ENCODE measurements around the gene FBXO9. TPM values are rescaled to one million over a fixed set of nuclear protein-coding genes. Genes with fewer than 3 reads are reported as not detected.
"Not testable (repeated sequence)": the region's sequence is repeated elsewhere in the genome, so short reads cannot be mapped to it uniquely, and the experiment has no call there.

Gene FBXO9
- total RNA-seq, 2 donors from 2014 or later, result 33.3 to 55.5 TPM

GRCh38 chr6:53042112-53042511 is 23.1 kb upstream of the FBXO9 start:
- DNase-seq (ENCODE audit: low spot score in 2 of 2) (no peak), ATAC-seq (no peak)
- Mint-ChIP-seq H3K9me3 (peaks cover 0 to 5% of the 10 kb centered on the region in 2 donors), H3K27ac (no peak overlapping the region), H3K36me3 (peaks cover 14 to 19% of the 10 kb centered on the region in 2 donors)

- ATAC-seq, result no peak
These were observed 21.6 kb upstream of the FBXO9 start for GRCh38 chr6:53043581-53043980.

GRCh38 chr6:53044071-53044470 is 21.1 kb upstream of the FBXO9 start:
- H3K27ac Mint-ChIP-seq, result no peak overlapping the region
- peaks cover 0 to 5% of the 10 kb centered on the region in 2 donors for H3K9me3 Mint-ChIP-seq

More at GRCh38 chr6:53043581-53043980, 21.6 kb upstream of the FBXO9 start:
- Mint-ChIP-seq H3K36me3 (peaks cover 14 to 19% of the 10 kb centered on the region in 2 donors), H3K27ac (no peak overlapping the region), H3K9me3 (peaks cover 0 to 5% of the 10 kb centered on the region in 2 donors)
- no peak for DNase-seq (ENCODE audit: low spot score in 2 of 2)

GRCh38 chr6:53044572-53044971 is 20.6 kb upstream of the FBXO9 start:
- Mint-ChIP-seq H3K27ac (no peak overlapping the region), H3K9me3 (peaks cover 0 to 5% of the 10 kb centered on the region in 2 donors), H3K36me3 (peaks cover 6 to 13% of the 10 kb centered on the region in 2 donors)
- ATAC-seq (no peak), DNase-seq (ENCODE audit: low spot score in 2 of 2) (no peak)

More at GRCh38 chr6:53044071-53044470, 21.1 kb upstream of the FBXO9 start:
- peaks cover 11 to 18% of the 10 kb centered on the region in 2 donors for H3K36me3 Mint-ChIP-seq
- DNase-seq (ENCODE audit: low spot score in 2 of 2) (no peak), ATAC-seq (no peak)

GRCh38 chr6:53045891-53046673 is 19.1 kb upstream of the FBXO9 start:
- DNase-seq (ENCODE audit: low spot score in 2 of 2) (no peak), ATAC-seq (no peak)
- H3K36me3 Mint-ChIP-seq, result peaks cover 2% of the 10 kb centered on the region in 2 donors
- H3K9me3 Mint-ChIP-seq, result peaks cover 0 to 5% of the 10 kb centered on the region in 2 donors
- H3K27ac Mint-ChIP-seq, result no peak overlapping the region

GRCh38 chr6:53048431-53049195 is 16.6 kb upstream of the FBXO9 start:
- Mint-ChIP-seq H3K9me3 (peaks cover 0 to 5% of the 10 kb centered on the region in 2 donors), H3K36me3 (peaks cover 0 to 5% of the 10 kb centered on the region in 2 donors), H3K27ac (peak overlapping the region in 1 of 2 donors; percentile 25)
- ATAC-seq, result peak; percentile 58 to 64
- DNase-seq (ENCODE audit: low spot score in 2 of 2), result no peak

GRCh38 chr6:53049415-53049814 is 15.8 kb upstream of the FBXO9 start:
- DNase-seq (ENCODE audit: low spot score in 2 of 2), result no peak
- no peak overlapping the region for H3K27ac Mint-ChIP-seq
- peaks cover 0 to 5% of the 10 kb centered on the region in 2 donors for H3K9me3 Mint-ChIP-seq
- H3K36me3 Mint-ChIP-seq, result peaks cover 0 to 5% of the 10 kb centered on the region in 2 donors
- ATAC-seq, result no peak

- H3K9me3 Mint-ChIP-seq; ATAC-seq; DNase-seq (ENCODE audit: low spot score in 2 of 2); H3K36me3 Mint-ChIP-seq; H3K27ac Mint-ChIP-seq: not testable (repeated sequence)
These were observed 13.1 kb upstream of the FBXO9 start for GRCh38 chr6:53052152-53052551.

- H3K36me3 Mint-ChIP-seq, result peaks cover 0 to 5% of the 10 kb centered on the region in 2 donors
- no peak overlapping the region for H3K27ac Mint-ChIP-seq
- no peak for ATAC-seq
- H3K9me3 Mint-ChIP-seq, result no peaks in the 10 kb centered on the region
- DNase-seq (ENCODE audit: low spot score in 2 of 2), result no peak
These were observed 10.7 kb upstream of the FBXO9 start for GRCh38 chr6:53054532-53054931.

GRCh38 chr6:53055873-53056272 is 9.3 kb upstream of the FBXO9 start:
- H3K36me3 Mint-ChIP-seq, result peaks cover 0 to 6% of the 10 kb centered on the region in 2 donors
- no peak for ATAC-seq

GRCh38 chr6:53056273-53056672 is 8.9 kb upstream of the FBXO9 start:
- DNase-seq (ENCODE audit: low spot score in 2 of 2), result no peak
- H3K9me3 Mint-ChIP-seq, result no peaks in the 10 kb centered on the region
- no peak overlapping the region for H3K27ac Mint-ChIP-seq
- H3K36me3 Mint-ChIP-seq, result peaks cover 0 to 10% of the 10 kb centered on the region in 2 donors
- no peak for ATAC-seq

More at GRCh38 chr6:53055873-53056272, 9.3 kb upstream of the FBXO9 start:
- no peak for DNase-seq (ENCODE audit: low spot score in 2 of 2)
- no peaks in the 10 kb centered on the region for H3K9me3 Mint-ChIP-seq
- H3K27ac Mint-ChIP-seq, result no peak overlapping the region

GRCh38 chr6:53058388-53059195 is 6.6 kb upstream of the FBXO9 start:
- DNase-seq (ENCODE audit: low spot score in 2 of 2) (no peak), ATAC-seq (no peak)
- H3K36me3 Mint-ChIP-seq, result peaks cover 0 to 6% of the 10 kb centered on the region in 2 donors
- peak overlapping the region in 1 of 2 donors; percentile 14 for H3K27ac Mint-ChIP-seq
- H3K9me3 Mint-ChIP-seq, result no peaks in the 10 kb centered on the region

- Mint-ChIP-seq H3K36me3 (peaks cover 0 to 6% of the 10 kb centered on the region in 2 donors), H3K27ac (peak overlapping the region in 1 of 2 donors; percentile 78), H3K9me3 (no peaks in the 10 kb centered on the region)
- no peak for DNase-seq (ENCODE audit: low spot score in 2 of 2)
- no peak for ATAC-seq
These were observed 5.3 kb upstream of the FBXO9 start for GRCh38 chr6:53059648-53060589.

GRCh38 chr6:53062169-53062539 is 3.0 kb upstream of the FBXO9 start:
- H3K36me3 Mint-ChIP-seq, result peaks cover 0 to 6% of the 10 kb centered on the region in 2 donors
- ATAC-seq, result no peak

GRCh38 chr6:53064255-53064654 is 949 bp upstream of the FBXO9 start:
- ATAC-seq; DNase-seq (ENCODE audit: low spot score in 2 of 2); H3K9me3 Mint-ChIP-seq; H3K36me3 Mint-ChIP-seq: not testable (repeated sequence)
- peak overlapping the region; percentile 5 to 93 for H3K27ac Mint-ChIP-seq

More at GRCh38 chr6:53062169-53062539, 3.0 kb upstream of the FBXO9 start:
- peak overlapping the region in 1 of 2 donors; percentile 78 for H3K27ac Mint-ChIP-seq
- no peaks in the 10 kb centered on the region for H3K9me3 Mint-ChIP-seq
- no peak for DNase-seq (ENCODE audit: low spot score in 2 of 2)

Measured in activated naive CD4-positive, alpha-beta T cell treated with anti-CD3 and anti-CD28 coated beads, Interleukin-2, amount 50 U/mL, for 72 hours (primary cell).